H9 (cell line): ENCODE results near the gene KLK10. TPM values are rescaled to one million over a fixed set of nuclear protein-coding genes. Genes with fewer than 3 reads are reported as not detected.

Experiments used
- DNase-seq: peaks from one replicate; pipeline ENCODE4 v3.0.0-alpha.2; 2017
- H2AFZ ChIP-seq: one replicate; pipeline ENCODE4 v1.6.1; 2013; ENCODE audit warnings: mild to moderate bottlenecking, low read length, control low read depth, moderate library complexity
- H2AK5ac ChIP-seq: 2 replicates; pipeline ENCODE4 v1.6.1; 2013; ENCODE audit warnings: low read length, control low read depth, mixed read lengths; ENCODE audit not compliant: insufficient read length
- H2BK120ac ChIP-seq: one replicate; pipeline ENCODE4 v1.6.1; 2013; ENCODE audit warnings: low read depth, mild to moderate bottlenecking, low read length, control low read depth, inconsistent platforms; ENCODE audit not compliant: poor library complexity, severe bottlenecking
- H2BK12ac ChIP-seq: 2 replicates; pipeline ENCODE4 v1.6.1; 2013; ENCODE audit warnings: low read length, control low read depth, mixed read lengths, low read depth; ENCODE audit not compliant: insufficient read length
- H2BK15ac ChIP-seq: 2 replicates; pipeline ENCODE4 v1.6.1; 2013; ENCODE audit warnings: low read depth, low read length, control low read depth
- H2BK20ac ChIP-seq: one replicate; pipeline ENCODE4 v1.6.1; 2013; ENCODE audit warnings: low read depth, mild to moderate bottlenecking, low read length, control low read depth, inconsistent platforms; ENCODE audit not compliant: poor library complexity, severe bottlenecking
- H2BK5ac ChIP-seq: 2 replicates; pipeline ENCODE4 v1.6.1; 2013; ENCODE audit warnings: low read length, control low read depth, mixed read lengths; ENCODE audit not compliant: insufficient read length
- H3K14ac ChIP-seq: 2 replicates; pipeline ENCODE4 v1.6.1; 2013; ENCODE audit warnings: low read length, control low read depth; ENCODE audit not compliant: insufficient read depth
- H3K18ac ChIP-seq: 2 replicates; pipeline ENCODE4 v1.6.1; 2013; ENCODE audit warnings: low read depth, mild to moderate bottlenecking, mixed read lengths, low read length, control low read depth; ENCODE audit not compliant: insufficient read length
- H3K23ac ChIP-seq: 2 replicates; pipeline ENCODE4 v1.6.1; 2013; ENCODE audit warnings: low read length, control low read depth, mixed read lengths, low read depth; ENCODE audit not compliant: insufficient read length
- H3K23me2 ChIP-seq: 2 replicates; pipeline ENCODE4 v1.6.1; 2013; ENCODE audit warnings: low read depth, mild to moderate bottlenecking, mixed read lengths, low read length, control low read depth; ENCODE audit not compliant: insufficient read length, poor library complexity, severe bottlenecking
- H3K27ac ChIP-seq: 2 replicates; pipeline ENCODE4 v1.5.1; 2013; ENCODE audit warnings: low read length, control low read depth, mixed read lengths, low read depth; ENCODE audit not compliant: insufficient read length
- H3K27me3 ChIP-seq: 2 replicates; pipeline ENCODE4 v1.6.1; 2013; ENCODE audit warnings: low read length, control low read depth, inconsistent platforms; ENCODE audit not compliant: insufficient read depth
- H3K4ac ChIP-seq: 2 replicates; pipeline ENCODE4 v1.6.1; 2013; ENCODE audit warnings: low read depth, mild to moderate bottlenecking, control low read depth, inconsistent platforms, low read length, moderate library complexity
- H3K4me1 ChIP-seq: 2 replicates; pipeline ENCODE4 v1.6.1; 2013; ENCODE audit warnings: low read length, control low read depth, inconsistent platforms; ENCODE audit not compliant: insufficient read depth
- H3K4me2 ChIP-seq: 2 replicates; pipeline ENCODE4 v1.6.1; 2013; ENCODE audit warnings: low read length, control low read depth, mixed read lengths; ENCODE audit not compliant: insufficient read length, insufficient read depth
- H3K56ac ChIP-seq: 2 replicates; pipeline ENCODE4 v1.6.1; 2013; ENCODE audit warnings: low read depth, mild to moderate bottlenecking, mixed read lengths, low read length, control low read depth; ENCODE audit not compliant: insufficient read length
- H3K79me1 ChIP-seq: 2 replicates; pipeline ENCODE4 v1.6.1; 2013; ENCODE audit warnings: low read depth, mild to moderate bottlenecking, moderate library complexity, low read length, control low read depth, inconsistent platforms; ENCODE audit not compliant: insufficient read depth, poor library complexity, severe bottlenecking
- H3K79me2 ChIP-seq: 2 replicates; pipeline ENCODE4 v1.6.1; 2013; ENCODE audit warnings: low read length, control low read depth, inconsistent platforms; ENCODE audit not compliant: insufficient read depth
- H3K9ac ChIP-seq: 2 replicates; pipeline ENCODE4 v1.6.1; 2013; ENCODE audit warnings: low read length, control low read depth, mixed read lengths; ENCODE audit not compliant: insufficient read length; ENCODE audit errors: extremely low read depth
- H3K9me3 ChIP-seq: one replicate; pipeline ENCODE4 v1.6.1; 2013; ENCODE audit warnings: low read depth, low read length, inconsistent platforms; ENCODE audit not compliant: control insufficient read depth
- H3T11ph ChIP-seq: one replicate; pipeline ENCODE4 v1.6.1; 2013; ENCODE audit warnings: mild to moderate bottlenecking, low read length, control low read depth, inconsistent platforms
- H4K20me1 ChIP-seq: one replicate; pipeline ENCODE4 v1.6.1; 2013; ENCODE audit not compliant: control insufficient read depth, insufficient read length, insufficient read depth
- H4K5ac ChIP-seq: 2 replicates; pipeline ENCODE4 v1.6.1; 2013; ENCODE audit warnings: low read depth, mild to moderate bottlenecking, mixed read lengths, low read length, control low read depth; ENCODE audit not compliant: insufficient read length
- H4K8ac ChIP-seq: replicated peaks from 2 replicates; pipeline ENCODE4 v1.6.1; 2013; ENCODE audit warnings: low read length, control low read depth, mixed read lengths, low read depth; ENCODE audit not compliant: insufficient read length
- H4K91ac ChIP-seq: 2 replicates; pipeline ENCODE4 v1.6.1; 2013; ENCODE audit warnings: low read depth, mild to moderate bottlenecking, moderate library complexity, mixed read lengths, low read length, control low read depth; ENCODE audit not compliant: insufficient read length
- H3K27ac Mint-ChIP-seq, 3 experiments: 2 replicates in 2 of 3; 3 replicates in 1 of 3; pipeline ENCODE4 v1.8.0; 2020 to 2021; ENCODE audit warnings: mixed read lengths in 3 of 3, mild to moderate bottlenecking in 1 of 3, moderate library complexity in 1 of 3
- H3K27me3 Mint-ChIP-seq: 2 replicates; pipeline ENCODE4 v1.8.0; 2021; ENCODE audit warnings: low read depth, mild to moderate bottlenecking, moderate library complexity, mixed read lengths
- H3K36me3 Mint-ChIP-seq, 3 experiments: 2 replicates in 2 of 3; 3 replicates in 1 of 3; pipeline ENCODE4 v1.8.0; 2020 to 2021; ENCODE audit warnings: low read depth in 3 of 3, mixed read lengths in 3 of 3; ENCODE audit not compliant: insufficient read depth in 1 of 3
- H3K4me1 Mint-ChIP-seq, 2 experiments: 2 replicates each; pipeline ENCODE4 v1.8.0; 2020; ENCODE audit warnings: mixed read lengths in 2 of 2
- H3K4me3 Mint-ChIP-seq, 2 experiments: 2 replicates in 1 of 2; 3 replicates in 1 of 2; pipeline ENCODE4 v1.8.0; 2020 to 2021; ENCODE audit warnings: mild to moderate bottlenecking in 2 of 2, mixed read lengths in 2 of 2, moderate library complexity in 1 of 2
- H3K9me3 Mint-ChIP-seq, 2 experiments: 2 replicates in 1 of 2; 3 replicates in 1 of 2; pipeline ENCODE4 v1.8.0; 2020; ENCODE audit warnings: mild to moderate bottlenecking in 2 of 2, mixed read lengths in 2 of 2, moderate library complexity in 1 of 2
- CTCF ChIP-seq: fragments of 200-600 bp; sonication (generic); conservative IDR thresholded peaks from 3 replicates; pipeline ENCODE4 v1.8.0; 2021; ENCODE audit warnings: antibody characterized with exemption, mild to moderate bottlenecking
- WGBS: extraction: QIAGEN DNeasy Blood & Tissue Kit; methylation state at CpG from one replicate; pipeline ENCODE4 v1.1.7; 2013; ENCODE audit warnings: missing lambda C conversion rate, low lambda C conversion rate, mixed read lengths; ENCODE audit not compliant: insufficient read length; ENCODE audit errors: extremely low coverage; 5-methylcytosine and 5-hydroxymethylcytosine counted together
- total RNA-seq: library from RNA; stranded (reverse); gene quantifications from 2 replicates; pipeline ENCODE4 v1.2.1, GENCODE V29; 2021

KLK10 gene
- total RNA-seq, 1 experiment from 2014 or later: 1.3 TPM

GRCh38 chr19:50964266-50964665, 55.2 kb downstream of the KLK10 start:
- Mint-ChIP-seq H3K36me3 (no peaks in the 10 kb centered on the region; a peak in 2 of 7 replicates), H3K27me3 (peaks cover 46% of the 10 kb centered on the region), H3K4me3 (no peak overlapping the region), H3K9me3 (peaks cover 0 to 5% of the 10 kb centered on the region in 2 experiments; a peak in 1 of 5 replicates), H3K4me1 (peaks cover 8 to 24% of the 10 kb centered on the region in 2 experiments), H3K27ac (no peak overlapping the region; a peak in 1 of 7 replicates)
- Histone ChIP-seq H4K8ac (no peak overlapping the region), H4K20me1 (no peaks in the 10 kb centered on the region), H4K5ac (no peak overlapping the region), H3K79me1 (no peaks in the 10 kb centered on the region), H3K23me2 (no peaks in the 10 kb centered on the region), H2BK5ac (no peak overlapping the region), H3K18ac (no peak overlapping the region), H3K4me2 (no peak overlapping the region), H3K27ac (no peak overlapping the region), H2AFZ (no peak overlapping the region), H2BK120ac (no peak overlapping the region), H2BK15ac (no peak overlapping the region), H3T11ph (no peak overlapping the region), H2AK5ac (no peak overlapping the region), H3K79me2 (no peaks in the 10 kb centered on the region), H2BK20ac (no peak overlapping the region), H2BK12ac (no peak overlapping the region), H3K4me1 (peaks cover 3% of the 10 kb centered on the region; the same call in 1 of the 2 replicates), H3K23ac (no peak overlapping the region), H3K9ac (no peak overlapping the region), H3K14ac (no peak overlapping the region), H4K91ac (no peak overlapping the region), H3K9me3 (no peaks in the 10 kb centered on the region), H3K4ac (no peak overlapping the region), H3K27me3 (no peaks in the 10 kb centered on the region), H3K56ac (no peak overlapping the region)
- no CpG with 5 or more reads among the region's 3 CpGs for WGBS
- DNase-seq: no peak
- TF ChIP-seq CTCF: no peak
